HEK293 (cell line): Measurements from ENCODE around the gene SWAP70.

Experiments
- CTCF ChIA-PET: fragments of 350-600 bp; formaldehyde crosslinking; extraction: SDS; loops from one replicate; lab custom pipeline; 2021; ENCODE audit warnings: antibody characterized with exemption; lab: Yijun Ruan, JAX
- POLR2A ChIA-PET: fragments of 300-600 bp; formaldehyde crosslinking; extraction: SDS; loops from one replicate; lab custom pipeline; 2020; ENCODE audit warnings: antibody characterized with exemption, inconsistent platforms; lab: Yijun Ruan, JAX
- H3K27ac ChIP-seq: fragments of 200-500 bp; sonication (Bioruptor generic); 2 replicates; pipeline ENCODE4 v1.5.1; 2014; ENCODE audit warnings: low read depth, low read length, control low read depth, inconsistent platforms; ENCODE audit errors: extremely low read depth
- H3K36me3 ChIP-seq, 2 experiments: fragments of 200-500 bp in 1 of 2; sonication (Bioruptor generic) in 1 of 2; 1 replicate in 1 of 2; 2 replicates in 1 of 2; pipeline ENCODE4 v1.5.1; 2014 to 2017; ENCODE audit warnings: inconsistent platforms in 2 of 2, low read length in 2 of 2; ENCODE audit not compliant: control insufficient read depth in 2 of 2, insufficient read depth in 1 of 2
- H3K4me1 ChIP-seq: fragments of 200-500 bp; sonication (Bioruptor generic); 2 replicates; pipeline ENCODE4 v1.5.1; 2014; ENCODE audit warnings: mild to moderate bottlenecking, low read length, inconsistent platforms; ENCODE audit not compliant: control insufficient read depth, insufficient read depth
- H3K4me3 ChIP-seq: 2 replicates; pipeline ENCODE4 v1.5.1; 2011; ENCODE audit warnings: low read depth, mild to moderate bottlenecking, control low read depth, low read length, moderate library complexity
- H3K9me3 ChIP-seq: fragments of 200-500 bp; sonication (Bioruptor generic); 2 replicates; pipeline ENCODE4 v1.5.1; 2014; ENCODE audit warnings: low read depth, low read length, inconsistent platforms; ENCODE audit not compliant: control insufficient read depth, insufficient read depth
- ATF2 ChIP-seq: fragments of 450-650 bp; formaldehyde crosslinking; IDR thresholded peaks from 2 replicates; pipeline ENCODE4 v1.5.1; 2016; ENCODE audit warnings: missing biosample characterization, missing genetic modification characterization, low read depth
- FEZF1 ChIP-seq: fragments of 450-650 bp; formaldehyde crosslinking; IDR thresholded peaks from 2 replicates; pipeline ENCODE4 v1.5.1; 2016; ENCODE audit warnings: missing biosample characterization, missing genetic modification characterization
- GLIS1 ChIP-seq: fragments of 450-650 bp; formaldehyde crosslinking; IDR thresholded peaks from 2 replicates; pipeline ENCODE4 v1.5.1; 2016; ENCODE audit warnings: missing biosample characterization, missing genetic modification characterization
- GLIS2 ChIP-seq: fragments of 450-650 bp; formaldehyde crosslinking; IDR thresholded peaks from 2 replicates; pipeline ENCODE4 v1.5.1; 2016; ENCODE audit warnings: missing biosample characterization, missing genetic modification characterization
- KLF1 ChIP-seq: fragments of 450-650 bp; formaldehyde crosslinking; IDR thresholded peaks from 2 replicates; pipeline ENCODE4 v1.5.1; 2016; ENCODE audit warnings: missing biosample characterization, missing genetic modification characterization
- SALL2 ChIP-seq: fragments of 450-650 bp; formaldehyde crosslinking; IDR thresholded peaks from 2 replicates; pipeline ENCODE4 v1.5.0; 2017; ENCODE audit warnings: missing biosample characterization, mild to moderate bottlenecking, missing genetic modification characterization, borderline replicate concordance
- SP3 ChIP-seq: fragments of 450-650 bp; formaldehyde crosslinking; IDR thresholded peaks from 2 replicates; pipeline ENCODE4 v1.5.1; 2016; ENCODE audit warnings: missing biosample characterization, missing genetic modification characterization
- WT1 ChIP-seq: fragments of 450-650 bp; formaldehyde crosslinking; IDR thresholded peaks from 2 replicates; pipeline ENCODE4 v1.5.1; 2016; ENCODE audit warnings: missing biosample characterization, missing genetic modification characterization
- ZBTB20 ChIP-seq: fragments of 450-650 bp; formaldehyde crosslinking; IDR thresholded peaks from 2 replicates; pipeline ENCODE4 v1.5.1; 2016; ENCODE audit warnings: missing biosample characterization, missing genetic modification characterization
- ZBTB48 ChIP-seq: fragments of 450-650 bp; formaldehyde crosslinking; IDR thresholded peaks from 2 replicates; pipeline ENCODE4 v1.5.1; 2016; ENCODE audit warnings: missing biosample characterization, missing genetic modification characterization
- ZBTB8A ChIP-seq: fragments of 450-650 bp; formaldehyde crosslinking; IDR thresholded peaks from 2 replicates; pipeline ENCODE4 v1.5.1; 2016; ENCODE audit warnings: missing biosample characterization, missing genetic modification characterization
- ZFHX2 ChIP-seq: fragments of 450-650 bp; formaldehyde crosslinking; conservative IDR thresholded peaks from 2 replicates; pipeline ENCODE4 v1.5.1; 2016; ENCODE audit warnings: missing biosample characterization, missing genetic modification characterization
- ZNF114 ChIP-seq: fragments of 450-650 bp; formaldehyde crosslinking; IDR thresholded peaks from 2 replicates; pipeline ENCODE4 v1.5.0; 2017; ENCODE audit warnings: missing biosample characterization, missing genetic modification characterization
- ZNF133 ChIP-seq: fragments of 450-650 bp; formaldehyde crosslinking; IDR thresholded peaks from 2 replicates; pipeline ENCODE4 v1.5.1; 2016; ENCODE audit warnings: missing biosample characterization, missing genetic modification characterization
- ZNF335 ChIP-seq: fragments of 450-650 bp; formaldehyde crosslinking; conservative IDR thresholded peaks from 2 replicates; pipeline ENCODE4 v1.5.1; 2016; ENCODE audit warnings: missing biosample characterization, missing genetic modification characterization
- ZNF423 ChIP-seq: fragments of 450-650 bp; formaldehyde crosslinking; IDR thresholded peaks from 2 replicates; pipeline ENCODE4 v1.5.1; 2016; ENCODE audit warnings: missing biosample characterization, missing genetic modification characterization
- ZNF521 ChIP-seq: fragments of 450-650 bp; formaldehyde crosslinking; IDR thresholded peaks from 2 replicates; pipeline ENCODE4 v1.5.1; 2017; ENCODE audit warnings: missing biosample characterization, mild to moderate bottlenecking, missing genetic modification characterization
- ZNF560 ChIP-seq: fragments of 450-650 bp; formaldehyde crosslinking; IDR thresholded peaks from 2 replicates; pipeline ENCODE4 v1.5.1; 2017; ENCODE audit warnings: missing biosample characterization, missing genetic modification characterization, borderline replicate concordance
- ZNF621 ChIP-seq: fragments of 450-650 bp; formaldehyde crosslinking; IDR thresholded peaks from 2 replicates; pipeline ENCODE4 v1.5.1; 2017; ENCODE audit warnings: missing biosample characterization, missing genetic modification characterization
- ZNF664 ChIP-seq: fragments of 450-650 bp; formaldehyde crosslinking; IDR thresholded peaks from 2 replicates; pipeline ENCODE4 v1.5.1; 2016; ENCODE audit warnings: missing biosample characterization, missing genetic modification characterization
- TF ChIP-seq, protein P1 (sequence below): fragments of 450-650 bp; formaldehyde crosslinking; IDR thresholded peaks from 2 replicates; pipeline ENCODE4 v1.5.1; 2016; ENCODE audit warnings: missing biosample characterization, missing genetic modification characterization, borderline replicate concordance
- TF ChIP-seq, protein P2 (sequence below): fragments of 450-650 bp; formaldehyde crosslinking; IDR thresholded peaks from 2 replicates; pipeline ENCODE4 v1.5.1; 2017; ENCODE audit warnings: missing biosample characterization, mild to moderate bottlenecking, missing genetic modification characterization, moderate library complexity
- TF ChIP-seq, protein P3 (sequence below): fragments of 450-650 bp; formaldehyde crosslinking; optimal IDR thresholded peaks from 2 replicates; pipeline ENCODE3; 2016; ENCODE audit warnings: missing biosample characterization, mild to moderate bottlenecking, missing genetic modification characterization
- TF ChIP-seq, protein P4 (sequence below): fragments of 450-650 bp; formaldehyde crosslinking; IDR thresholded peaks from 2 replicates; pipeline ENCODE4 v1.5.1; 2016; ENCODE audit warnings: missing biosample characterization, missing genetic modification characterization

Gene SWAP70

DNA sequence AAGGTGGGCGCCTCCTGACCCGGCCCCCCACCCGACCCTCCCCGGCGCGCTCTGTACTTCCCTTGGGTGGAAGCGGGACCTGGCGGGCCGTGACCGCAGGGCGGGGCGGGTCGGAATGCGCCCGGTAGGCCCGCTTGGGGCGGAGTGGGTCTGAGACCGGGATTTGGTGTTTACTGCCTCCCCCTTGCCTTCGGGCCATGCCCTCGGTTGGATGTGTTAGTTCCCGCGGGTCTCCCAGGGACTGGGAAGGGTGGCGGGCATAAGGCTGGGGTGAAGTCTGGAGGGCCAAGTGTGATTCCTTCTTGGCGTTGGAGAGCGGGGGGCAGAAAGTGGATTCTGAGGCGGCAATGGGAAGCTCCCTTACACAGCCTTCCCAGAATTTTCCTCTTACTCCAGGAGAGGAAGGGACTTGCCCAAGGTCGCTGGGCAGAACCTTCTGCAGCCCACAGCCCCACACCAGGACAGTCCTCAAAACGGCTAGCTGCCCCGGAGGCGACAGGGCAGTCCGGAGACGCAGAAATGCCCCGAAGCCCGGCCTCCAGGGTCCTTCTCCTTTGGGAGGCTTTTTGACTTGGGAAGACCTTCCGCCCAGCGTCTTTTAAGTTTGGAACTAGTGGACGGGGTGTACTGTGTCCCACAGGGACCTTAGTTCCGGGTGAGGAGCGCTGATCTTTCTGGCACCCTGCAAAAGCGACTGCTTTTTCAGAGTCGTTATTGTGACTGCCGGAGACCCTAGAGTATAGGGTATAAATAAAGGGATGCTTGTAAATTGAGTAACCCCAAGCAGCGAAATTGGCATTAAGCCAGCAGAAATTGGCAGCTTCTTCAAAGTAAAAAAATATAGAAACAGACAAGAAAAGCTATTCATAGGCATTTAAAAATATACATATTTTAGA is 647 bp downstream of the SWAP70 start:
- Histone ChIP-seq H3K4me1 (no peaks in the 10 kb centered on the region), H3K36me3 (no peaks in the 10 kb centered on the region), H3K27ac (peak overlapping the region; percentile 28; the same call in 1 of the 2 replicates), H3K4me3 (peak overlapping the region; percentile 90), H3K9me3 (no peaks in the 10 kb centered on the region)
- CTCF ChIA-PET, result interaction anchor here (0.6 kb wide), 1 partner anchor 52 kb away, joined by 4 read pairs; no protein-coding TSS in a partner anchor
- POLR2A ChIA-PET, result interaction anchor here (0.7 to 1.7 kb wide), 7 partner anchors 10 to 204 kb away, joined by 3 to 14 read pairs (median 4); partner anchors contain the start of gene ZNF143
- TF ChIP-seq ZBTB20 (tag by site-specific recombination) (peak; percentile 80), SP3 (tag by site-specific recombination) (peak; percentile 35), ZBTB48 (tag by site-specific recombination) (peak; percentile 42; the same call in 1 of the 2 replicates), ZNF133 (tag by site-specific recombination) (no peak), ZFHX2 (tag by site-specific recombination) (no peak), ATF2 (tag by site-specific recombination) (no peak), ZNF521 (tag by site-specific recombination) (no peak), ZNF664 (tag by site-specific recombination) (no peak), ZNF114 (no peak), ZNF560 (tag by site-specific recombination) (no peak), ZNF621 (no peak), ZNF335 (tag by site-specific recombination) (peak; percentile 67), GLIS1 (tag by site-specific recombination) (peak; percentile 37; the same call in 1 of the 2 replicates), ZBTB8A (tag by site-specific recombination) (peak; percentile 59), GLIS2 (peak; percentile 66), WT1 (no peak), ZNF423 (tag by site-specific recombination) (no peak), KLF1 (peak; percentile 29; the same call in 1 of the 2 replicates), SALL2 (tag by site-specific recombination) (no peak), FEZF1 (tag by site-specific recombination) (no peak)
- TF ChIP-seq, protein P1, sequence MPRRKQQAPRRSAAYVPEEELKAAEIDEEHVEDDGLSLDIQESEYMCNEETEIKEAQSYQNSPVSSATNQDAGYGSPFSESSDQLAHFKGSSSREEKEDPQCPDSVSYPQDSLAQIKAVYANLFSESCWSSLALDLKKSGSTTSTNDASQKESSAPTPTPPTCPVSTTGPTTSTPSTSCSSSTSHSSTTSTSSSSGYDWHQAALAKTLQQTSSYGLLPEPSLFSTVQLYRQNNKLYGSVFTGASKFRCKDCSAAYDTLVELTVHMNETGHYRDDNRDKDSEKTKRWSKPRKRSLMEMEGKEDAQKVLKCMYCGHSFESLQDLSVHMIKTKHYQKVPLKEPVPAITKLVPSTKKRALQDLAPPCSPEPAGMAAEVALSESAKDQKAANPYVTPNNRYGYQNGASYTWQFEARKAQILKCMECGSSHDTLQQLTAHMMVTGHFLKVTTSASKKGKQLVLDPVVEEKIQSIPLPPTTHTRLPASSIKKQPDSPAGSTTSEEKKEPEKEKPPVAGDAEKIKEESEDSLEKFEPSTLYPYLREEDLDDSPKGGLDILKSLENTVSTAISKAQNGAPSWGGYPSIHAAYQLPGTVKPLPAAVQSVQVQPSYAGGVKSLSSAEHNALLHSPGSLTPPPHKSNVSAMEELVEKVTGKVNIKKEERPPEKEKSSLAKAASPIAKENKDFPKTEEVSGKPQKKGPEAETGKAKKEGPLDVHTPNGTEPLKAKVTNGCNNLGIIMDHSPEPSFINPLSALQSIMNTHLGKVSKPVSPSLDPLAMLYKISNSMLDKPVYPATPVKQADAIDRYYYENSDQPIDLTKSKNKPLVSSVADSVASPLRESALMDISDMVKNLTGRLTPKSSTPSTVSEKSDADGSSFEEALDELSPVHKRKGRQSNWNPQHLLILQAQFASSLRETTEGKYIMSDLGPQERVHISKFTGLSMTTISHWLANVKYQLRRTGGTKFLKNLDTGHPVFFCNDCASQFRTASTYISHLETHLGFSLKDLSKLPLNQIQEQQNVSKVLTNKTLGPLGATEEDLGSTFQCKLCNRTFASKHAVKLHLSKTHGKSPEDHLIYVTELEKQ, result no peak
- TF ChIP-seq, protein P2, sequence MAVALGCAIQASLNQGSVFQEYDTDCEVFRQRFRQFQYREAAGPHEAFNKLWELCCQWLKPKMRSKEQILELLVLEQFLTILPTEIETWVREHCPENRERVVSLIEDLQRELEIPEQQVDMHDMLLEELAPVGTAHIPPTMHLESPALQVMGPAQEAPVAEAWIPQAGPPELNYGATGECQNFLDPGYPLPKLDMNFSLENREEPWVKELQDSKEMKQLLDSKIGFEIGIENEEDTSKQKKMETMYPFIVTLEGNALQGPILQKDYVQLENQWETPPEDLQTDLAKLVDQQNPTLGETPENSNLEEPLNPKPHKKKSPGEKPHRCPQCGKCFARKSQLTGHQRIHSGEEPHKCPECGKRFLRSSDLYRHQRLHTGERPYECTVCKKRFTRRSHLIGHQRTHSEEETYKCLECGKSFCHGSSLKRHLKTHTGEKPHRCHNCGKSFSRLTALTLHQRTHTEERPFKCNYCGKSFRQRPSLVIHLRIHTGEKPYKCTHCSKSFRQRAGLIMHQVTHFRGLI (tag by site-specific recombination), result 0 out of 2 replicates have a peak, but pooled peaks have one; percentile 12
- TF ChIP-seq, protein P3, sequence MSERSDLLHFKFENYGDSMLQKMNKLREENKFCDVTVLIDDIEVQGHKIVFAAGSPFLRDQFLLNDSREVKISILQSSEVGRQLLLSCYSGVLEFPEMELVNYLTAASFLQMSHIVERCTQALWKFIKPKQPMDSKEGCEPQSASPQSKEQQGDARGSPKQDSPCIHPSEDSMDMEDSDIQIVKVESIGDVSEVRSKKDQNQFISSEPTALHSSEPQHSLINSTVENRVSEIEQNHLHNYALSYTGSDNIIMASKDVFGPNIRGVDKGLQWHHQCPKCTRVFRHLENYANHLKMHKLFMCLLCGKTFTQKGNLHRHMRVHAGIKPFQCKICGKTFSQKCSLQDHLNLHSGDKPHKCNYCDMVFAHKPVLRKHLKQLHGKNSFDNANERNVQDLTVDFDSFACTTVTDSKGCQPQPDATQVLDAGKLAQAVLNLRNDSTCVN (tag by site-specific recombination), result peak; percentile 46
- TF ChIP-seq, protein P4, sequence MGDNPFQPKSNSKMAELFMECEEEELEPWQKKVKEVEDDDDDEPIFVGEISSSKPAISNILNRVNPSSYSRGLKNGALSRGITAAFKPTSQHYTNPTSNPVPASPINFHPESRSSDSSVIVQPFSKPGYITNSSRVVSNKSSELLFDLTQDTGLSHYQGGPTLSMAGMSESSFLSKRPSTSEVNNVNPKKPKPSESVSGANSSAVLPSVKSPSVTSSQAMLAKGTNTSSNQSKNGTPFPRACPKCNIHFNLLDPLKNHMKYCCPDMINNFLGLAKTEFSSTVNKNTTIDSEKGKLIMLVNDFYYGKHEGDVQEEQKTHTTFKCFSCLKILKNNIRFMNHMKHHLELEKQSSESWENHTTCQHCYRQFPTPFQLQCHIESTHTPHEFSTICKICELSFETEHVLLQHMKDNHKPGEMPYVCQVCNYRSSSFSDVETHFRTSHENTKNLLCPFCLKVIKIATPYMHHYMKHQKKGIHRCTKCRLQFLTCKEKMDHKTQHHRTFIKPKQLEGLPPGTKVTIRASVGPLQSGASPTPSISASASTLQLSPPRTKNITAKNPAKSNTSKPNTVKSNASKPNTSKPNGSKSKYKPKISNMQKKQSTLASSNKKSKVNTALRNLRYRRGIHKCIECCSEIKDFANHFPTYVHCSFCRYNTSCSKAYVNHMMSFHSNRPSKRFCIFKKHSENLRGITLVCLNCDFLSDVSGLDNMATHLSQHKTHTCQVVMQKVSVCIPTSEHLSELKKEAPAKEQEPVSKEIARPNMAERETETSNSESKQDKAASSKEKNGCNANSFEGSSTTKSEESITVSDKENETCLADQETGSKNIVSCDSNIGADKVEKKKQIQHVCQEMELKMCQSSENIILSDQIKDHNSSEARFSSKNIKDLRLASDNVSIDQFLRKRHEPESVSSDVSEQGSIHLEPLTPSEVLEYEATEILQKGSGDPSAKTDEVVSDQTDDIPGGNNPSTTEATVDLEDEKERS (tag by site-specific recombination), result no peak
